NOMO-1 treated with DMSO at 0.1 percent for 48 hours (cell line): Measurements from ENCODE around the gene HSD3B2.

Experiments
- DNase-seq: peaks from one replicate; lab custom pipeline; 2025; ENCODE audit not compliant: unreplicated experiment; lab: John Stamatoyannopoulos, UW

HSD3B2 gene

GRCh38 chr1:119453021-119453420 is 38.1 kb downstream of the HSD3B2 start:
- DNase-seq, result no peak

- DNase-seq, result no peak
These were observed 48.0 kb downstream of the HSD3B2 start for GRCh38 chr1:119462964-119463363.

DNA sequence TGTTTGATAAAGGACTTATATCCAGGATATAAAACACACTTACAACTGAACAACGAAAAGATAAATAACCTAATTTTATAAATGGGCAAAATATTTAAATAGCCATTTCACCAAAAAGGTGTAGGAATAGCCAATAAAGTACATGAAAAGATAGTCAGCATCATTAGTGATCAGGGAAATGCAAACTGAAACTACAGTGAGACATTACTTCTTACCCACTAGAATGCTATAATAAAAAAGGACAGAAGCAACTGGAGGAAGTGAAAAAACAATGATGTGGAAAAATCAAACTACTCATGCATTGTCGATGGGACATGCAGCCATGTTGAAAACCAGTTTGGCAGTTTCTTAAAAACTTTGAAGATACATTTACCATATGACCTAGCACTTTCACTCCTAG is 48.6 kb downstream of the HSD3B2 start:
- DNase-seq, result no peak

- no peak for DNase-seq
These were observed 51.5 kb downstream of the HSD3B2 start for GRCh38 chr1:119466445-119466844.

- no peak for DNase-seq
These were observed 52.3 kb downstream of the HSD3B2 start for GRCh38 chr1:119467219-119467618.

DNA sequence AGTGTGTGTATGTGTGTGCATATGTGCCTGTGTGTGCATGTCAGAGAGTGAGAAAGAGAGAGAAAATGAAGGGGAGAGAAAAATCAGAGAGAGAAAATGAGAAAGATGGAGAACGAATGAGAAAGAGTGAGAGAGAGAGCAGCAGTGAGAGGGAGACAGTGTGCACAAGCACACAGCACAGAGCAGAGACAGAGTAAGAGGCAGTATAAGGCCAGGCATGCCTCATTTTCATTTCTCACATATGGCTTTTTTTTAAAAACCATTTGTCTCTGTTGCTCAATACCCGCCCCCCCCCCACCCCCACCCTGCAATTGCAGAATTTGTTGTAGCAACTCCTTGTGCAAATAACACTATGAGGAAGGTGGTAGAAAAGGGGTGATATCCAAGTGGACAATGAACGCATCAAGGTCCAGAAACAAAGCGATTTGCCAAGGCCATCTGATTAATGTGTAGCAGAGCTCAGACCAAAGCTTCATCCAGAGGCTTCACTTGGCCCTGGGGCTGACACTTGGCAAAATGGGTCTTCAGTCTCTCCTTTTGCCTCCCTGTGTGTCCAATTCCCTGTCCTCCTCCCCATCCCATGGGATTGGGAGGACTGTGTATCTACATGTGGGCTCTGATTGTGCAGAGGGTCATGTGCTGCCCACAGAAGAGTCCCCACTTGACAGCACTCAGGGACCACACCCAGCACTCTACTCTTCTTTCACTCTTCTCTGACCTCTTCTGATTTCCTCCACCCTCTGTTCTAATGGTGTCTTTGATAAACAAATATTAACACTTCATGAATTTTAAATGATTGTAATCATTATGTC is 53.1 kb downstream of the HSD3B2 start:
- no peak for DNase-seq

DNA sequence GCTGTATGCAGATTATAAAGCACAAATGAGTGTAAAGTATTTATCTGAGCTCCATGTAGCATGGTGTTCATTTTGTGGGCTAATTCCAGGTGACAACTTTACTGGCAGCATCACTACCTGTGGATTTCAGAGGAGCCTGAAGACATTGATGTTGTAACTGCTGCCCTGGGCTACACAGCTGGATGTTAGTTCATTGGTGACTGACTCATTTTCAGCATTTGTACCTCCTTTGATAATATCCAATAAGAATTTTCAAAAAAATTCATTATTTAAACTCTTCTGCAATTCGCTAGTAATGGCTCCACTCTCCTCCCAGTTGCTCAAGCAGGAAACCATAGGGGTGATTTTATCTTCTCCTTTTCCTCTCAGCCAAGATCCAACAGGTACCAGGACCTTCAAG is 54.8 kb downstream of the HSD3B2 start:
- DNase-seq, result no peak

GRCh38 chr1:119470377-119470776 is 55.4 kb downstream of the HSD3B2 start:
- DNase-seq, result no peak

GRCh38 chr1:119470958-119471357 is 56.0 kb downstream of the HSD3B2 start:
- no peak for DNase-seq

- no peak for DNase-seq
These were observed 56.6 kb downstream of the HSD3B2 start for GRCh38 chr1:119471566-119471965.

GRCh38 chr1:119472080-119472818 is 57.3 kb downstream of the HSD3B2 start:
- no peak for DNase-seq
